IMR-90 (cell line): Measurements from ENCODE around the gene SSTR1. TPM values are rescaled to one million over a fixed set of nuclear protein-coding genes. Genes with fewer than 3 reads are reported as not detected.

Experiments
- CTCF ChIP-seq: conservative IDR thresholded peaks from 2 replicates; pipeline ENCODE4 v1.5.1; 2012; ENCODE audit warnings: mild to moderate bottlenecking, low read depth, low read length, improper control_type of control experiment
- polyA plus RNA-seq, 3 experiments: library from polyadenylated mRNA; depleted of rRNA; stranded (reverse); fragments of >200 nt; gene quantifications; 2 replicates each; pipeline ENCODE4 v1.2.3, GENCODE V29; 2012; ENCODE audit warnings: low replicate concordance in 1 of 3
- total RNA-seq: library from RNA; depleted of rRNA; stranded (reverse); fragments of >200 nt; gene quantifications from 2 replicates; pipeline ENCODE4 v1.2.3, GENCODE V29; 2012

Gene SSTR1
- total and polyA plus RNA-seq, 2 of the 4 experiments (the other 2 are of a cell fraction), result 1.1 to 5.5 TPM

- TF ChIP-seq CTCF, result peak; percentile 53
Observed at GRCh38 chr14:38197001-38197783, 10.5 kb upstream of the SSTR1 start (continued).
